Ascending aorta (tissue), 2 donors: ENCODE measurements around the gene FFAR3. TPM values are rescaled to one million over a fixed set of nuclear protein-coding genes. Genes with fewer than 3 reads are reported as not detected.

Experiments
- DNase-seq, 2 donors: peaks; one replicate each; pipeline ENCODE4 v3.0.0-alpha.2; 2019; ENCODE audit warnings: low spot score in 2 of 2
- H3K27ac ChIP-seq, 2 donors: fragments of 200-600 bp; sonication (generic); one replicate each; pipeline ENCODE4 v1.5.1; 2016 to 2017; ENCODE audit warnings: mild to moderate bottlenecking in 1 of 2
- H3K27me3 ChIP-seq: fragments of 200-600 bp; sonication (generic); one replicate; pipeline ENCODE4 v1.5.1; 2017
- H3K36me3 ChIP-seq, 2 donors: fragments of 200-600 bp; sonication (generic); one replicate each; pipeline ENCODE4 v1.5.1; 2016
- H3K4me1 ChIP-seq, 2 donors: fragments of 200-600 bp; sonication (generic); one replicate each; pipeline ENCODE4 v1.5.1; 2016 to 2017; ENCODE audit warnings: mild to moderate bottlenecking in 1 of 2
- H3K4me3 ChIP-seq, 2 donors: fragments of 200-600 bp; sonication (generic); one replicate each; pipeline ENCODE4 v1.5.1; 2016 to 2017; ENCODE audit warnings: mild to moderate bottlenecking in 1 of 2
- H3K9me3 ChIP-seq, 2 donors: fragments of 200-600 bp; sonication (generic); one replicate each; pipeline ENCODE4 v1.5.1; 2016
- intact Hi-C: fragments of 100-400 bp; cut with DNase I; formaldehyde crosslinking; loops from one replicate; pipeline ENCODE4 v1.15.1; 2023
- total RNA-seq: library from RNA; depleted of rRNA; stranded (reverse); fragments of >200 nt; gene quantifications from one replicate; pipeline ENCODE4 v1.1.0, GENCODE V29; 2016
- TF ChIP-seq, protein P1 (sequence below), 3 experiments: fragments of 200-600 bp in 2 of 3; fragments of 450-650 bp in 1 of 3; sonication (generic) in 2 of 3; IDR thresholded peaks; one replicate each; pipeline ENCODE4 v1.5.1; 2016 to 2019; ENCODE audit warnings: antibody characterized with exemption in 3 of 3, mild to moderate bottlenecking in 1 of 3, moderate library complexity in 1 of 3

Gene FFAR3
- total RNA-seq, 1 donor from 2014 or later = not detected

DNA sequence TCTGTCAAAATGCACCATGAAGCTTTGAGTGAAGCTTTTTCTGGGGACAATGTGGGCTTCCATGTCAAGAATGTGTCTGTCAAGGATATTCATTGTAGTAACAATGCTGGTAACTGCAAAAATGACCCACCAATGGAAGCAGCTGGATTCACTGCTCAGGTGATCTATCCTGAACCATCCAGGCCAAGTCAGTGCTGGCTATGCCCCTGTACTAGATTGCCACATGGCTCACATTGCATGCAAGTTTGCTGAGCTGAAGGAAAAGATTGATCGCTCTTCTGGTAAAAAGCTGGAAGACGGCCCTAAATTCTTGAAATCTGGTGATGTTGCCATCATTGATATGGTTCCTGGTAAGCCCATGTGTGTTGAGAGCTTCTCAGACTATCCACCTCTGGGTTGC is 25.3 kb downstream of the FFAR3 start:
- no peak for DNase-seq
- intact Hi-C loops = no loop called here
- no peaks in the 10 kb centered on the region for H3K4me1 ChIP-seq
- no peak overlapping the region for H3K4me3 ChIP-seq
- no peaks in the 10 kb centered on the region for H3K36me3 ChIP-seq
- TF ChIP-seq, protein P1, sequence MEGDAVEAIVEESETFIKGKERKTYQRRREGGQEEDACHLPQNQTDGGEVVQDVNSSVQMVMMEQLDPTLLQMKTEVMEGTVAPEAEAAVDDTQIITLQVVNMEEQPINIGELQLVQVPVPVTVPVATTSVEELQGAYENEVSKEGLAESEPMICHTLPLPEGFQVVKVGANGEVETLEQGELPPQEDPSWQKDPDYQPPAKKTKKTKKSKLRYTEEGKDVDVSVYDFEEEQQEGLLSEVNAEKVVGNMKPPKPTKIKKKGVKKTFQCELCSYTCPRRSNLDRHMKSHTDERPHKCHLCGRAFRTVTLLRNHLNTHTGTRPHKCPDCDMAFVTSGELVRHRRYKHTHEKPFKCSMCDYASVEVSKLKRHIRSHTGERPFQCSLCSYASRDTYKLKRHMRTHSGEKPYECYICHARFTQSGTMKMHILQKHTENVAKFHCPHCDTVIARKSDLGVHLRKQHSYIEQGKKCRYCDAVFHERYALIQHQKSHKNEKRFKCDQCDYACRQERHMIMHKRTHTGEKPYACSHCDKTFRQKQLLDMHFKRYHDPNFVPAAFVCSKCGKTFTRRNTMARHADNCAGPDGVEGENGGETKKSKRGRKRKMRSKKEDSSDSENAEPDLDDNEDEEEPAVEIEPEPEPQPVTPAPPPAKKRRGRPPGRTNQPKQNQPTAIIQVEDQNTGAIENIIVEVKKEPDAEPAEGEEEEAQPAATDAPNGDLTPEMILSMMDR (IDR thresholded peaks at IDR 0.05) = no peak
- no peak overlapping the region for H3K27ac ChIP-seq
- no peaks in the 10 kb centered on the region for H3K27me3 ChIP-seq
- no peaks in the 10 kb centered on the region for H3K9me3 ChIP-seq

DNA sequence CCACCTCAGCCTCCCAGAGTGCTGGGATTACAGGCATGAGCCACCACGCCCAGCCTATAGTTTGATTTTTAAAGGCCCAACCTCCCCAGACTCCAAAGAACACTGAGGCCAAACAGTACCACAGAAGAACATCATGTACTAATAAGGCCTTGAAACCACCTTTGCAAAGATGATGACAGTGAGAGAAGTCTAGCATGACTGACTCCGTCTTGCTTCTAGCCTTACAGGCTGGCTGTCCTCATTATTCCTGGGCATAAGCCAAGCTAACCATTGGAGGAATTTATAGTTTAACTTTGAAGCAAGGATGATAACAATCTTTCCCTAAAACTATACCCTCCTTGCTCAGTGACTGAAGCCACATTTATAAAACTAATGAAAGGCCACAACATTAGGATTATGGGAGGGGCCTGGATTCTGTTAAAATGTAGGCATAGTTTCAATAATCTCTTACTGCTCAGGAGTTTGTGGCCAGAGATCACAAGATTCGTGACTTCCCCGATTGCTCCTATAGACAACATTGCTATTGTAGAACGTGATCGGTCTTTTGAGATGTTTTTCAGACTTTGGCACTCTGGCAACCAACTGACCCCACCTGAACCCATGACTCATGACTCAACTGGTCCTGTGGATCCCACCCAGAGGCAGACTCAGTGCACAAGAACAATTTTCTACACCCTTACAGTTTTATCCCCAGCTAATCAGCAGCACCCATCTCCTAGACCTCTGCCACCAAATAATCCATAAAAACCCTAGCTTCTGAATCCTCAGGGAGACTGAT is 30.2 kb downstream of the FFAR3 start:
- H3K27me3 ChIP-seq = no peaks in the 10 kb centered on the region
- TF ChIP-seq, protein P1 (IDR thresholded peaks at IDR 0.05) = no peak
- no peak overlapping the region for H3K4me3 ChIP-seq
- H3K4me1 ChIP-seq = no peaks in the 10 kb centered on the region
- H3K27ac ChIP-seq = no peak overlapping the region
- intact Hi-C loops = no loop called here
- H3K9me3 ChIP-seq = no peaks in the 10 kb centered on the region
- no peak for DNase-seq
- H3K36me3 ChIP-seq = no peaks in the 10 kb centered on the region

DNA sequence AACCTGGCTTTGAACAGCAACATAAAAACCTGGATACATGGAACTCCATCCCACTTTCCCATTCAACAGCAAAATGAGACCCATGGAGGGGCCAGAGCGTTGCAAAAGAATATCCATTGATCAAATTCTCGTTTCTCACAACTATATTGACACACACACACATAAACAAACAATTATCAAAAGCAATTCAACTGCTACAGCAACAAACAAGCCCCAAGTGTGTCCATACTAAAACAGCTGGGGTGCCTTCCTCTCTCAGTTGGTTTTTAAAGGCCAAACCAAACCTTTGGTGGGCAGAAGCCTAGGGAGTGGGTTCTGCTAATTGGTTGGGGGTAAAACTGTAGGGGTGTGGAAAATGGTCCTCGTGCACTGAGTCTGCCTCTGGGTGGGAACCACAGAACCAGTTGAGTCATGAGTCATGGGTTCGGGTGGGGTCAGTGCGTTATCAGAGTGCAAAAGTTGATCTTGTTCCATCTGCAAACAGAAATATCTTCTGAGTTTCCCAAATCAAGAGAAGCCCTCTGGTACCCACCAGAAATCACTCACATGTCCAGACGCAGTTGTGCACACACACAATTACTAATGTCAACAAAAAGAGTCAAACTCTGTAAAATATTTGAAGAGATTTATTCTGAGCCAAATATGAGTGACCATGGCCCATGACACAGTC is 31.1 kb downstream of the FFAR3 start:
- H3K4me1 ChIP-seq = no peaks in the 10 kb centered on the region
- no peak for DNase-seq
- TF ChIP-seq, protein P1 (IDR thresholded peaks at IDR 0.05) = no peak
- no peak overlapping the region for H3K4me3 ChIP-seq
- H3K9me3 ChIP-seq = no peaks in the 10 kb centered on the region
- no peak overlapping the region for H3K27ac ChIP-seq
- no peaks in the 10 kb centered on the region for H3K27me3 ChIP-seq
- intact Hi-C loops = no loop called here
- no peaks in the 10 kb centered on the region for H3K36me3 ChIP-seq

DNA sequence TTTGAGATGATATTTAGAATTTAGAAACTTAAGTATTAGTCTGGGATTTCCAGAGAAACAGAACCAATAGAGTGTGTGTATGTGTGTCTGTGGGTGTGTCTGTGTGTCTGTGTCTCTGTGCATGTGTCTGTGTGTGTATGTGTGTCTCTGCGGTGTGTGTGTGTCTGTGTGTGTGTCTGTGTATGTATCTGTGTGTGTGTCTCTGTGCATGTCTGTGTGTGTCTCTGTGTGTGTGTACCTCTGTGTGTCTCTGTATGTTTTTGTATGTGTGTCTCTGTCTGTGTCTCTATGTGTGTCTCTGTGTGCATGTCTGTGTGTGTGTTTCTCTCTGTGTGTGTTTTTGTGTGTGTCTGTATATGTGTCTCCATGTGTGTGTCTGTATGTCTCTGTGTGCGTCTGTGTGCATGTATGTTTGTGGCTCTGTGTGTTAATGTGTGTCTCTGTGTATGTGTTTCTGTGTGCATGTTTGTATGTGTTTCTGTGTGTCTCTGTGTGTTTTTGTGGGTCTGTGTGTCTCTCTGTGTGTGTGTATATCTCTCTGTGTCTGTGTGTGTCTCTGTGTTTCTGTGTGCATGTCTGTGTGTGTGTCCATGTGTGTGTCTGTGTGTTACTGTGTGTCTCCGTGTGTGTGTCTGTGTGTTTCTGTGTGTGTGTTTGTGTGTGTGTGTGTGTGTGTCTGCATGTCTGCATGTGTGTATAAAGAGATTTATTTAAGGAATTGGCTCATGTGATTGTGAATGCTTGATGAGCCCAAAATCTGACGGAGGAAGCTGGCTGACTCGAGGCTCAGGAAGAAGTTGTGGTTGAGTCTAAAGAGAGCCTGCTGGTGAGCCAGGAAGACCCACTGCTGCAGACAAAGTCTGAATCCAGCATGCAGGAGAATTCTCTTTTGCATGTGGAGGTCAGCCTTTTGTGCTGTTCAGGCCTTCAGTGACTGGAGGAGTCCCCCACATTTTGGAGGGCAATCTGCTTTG is 34.8 kb downstream of the FFAR3 start:
- Histone ChIP-seq H3K9me3 (no peaks in the 10 kb centered on the region), H3K27me3 (no peaks in the 10 kb centered on the region), H3K4me1 (no peaks in the 10 kb centered on the region), H3K27ac (no peak overlapping the region), H3K36me3 (no peaks in the 10 kb centered on the region), H3K4me3 (no peak overlapping the region)
- intact Hi-C loops = no loop called here
- DNase-seq = no peak
- TF ChIP-seq, protein P1 (IDR thresholded peaks at IDR 0.05) = no peak

DNA sequence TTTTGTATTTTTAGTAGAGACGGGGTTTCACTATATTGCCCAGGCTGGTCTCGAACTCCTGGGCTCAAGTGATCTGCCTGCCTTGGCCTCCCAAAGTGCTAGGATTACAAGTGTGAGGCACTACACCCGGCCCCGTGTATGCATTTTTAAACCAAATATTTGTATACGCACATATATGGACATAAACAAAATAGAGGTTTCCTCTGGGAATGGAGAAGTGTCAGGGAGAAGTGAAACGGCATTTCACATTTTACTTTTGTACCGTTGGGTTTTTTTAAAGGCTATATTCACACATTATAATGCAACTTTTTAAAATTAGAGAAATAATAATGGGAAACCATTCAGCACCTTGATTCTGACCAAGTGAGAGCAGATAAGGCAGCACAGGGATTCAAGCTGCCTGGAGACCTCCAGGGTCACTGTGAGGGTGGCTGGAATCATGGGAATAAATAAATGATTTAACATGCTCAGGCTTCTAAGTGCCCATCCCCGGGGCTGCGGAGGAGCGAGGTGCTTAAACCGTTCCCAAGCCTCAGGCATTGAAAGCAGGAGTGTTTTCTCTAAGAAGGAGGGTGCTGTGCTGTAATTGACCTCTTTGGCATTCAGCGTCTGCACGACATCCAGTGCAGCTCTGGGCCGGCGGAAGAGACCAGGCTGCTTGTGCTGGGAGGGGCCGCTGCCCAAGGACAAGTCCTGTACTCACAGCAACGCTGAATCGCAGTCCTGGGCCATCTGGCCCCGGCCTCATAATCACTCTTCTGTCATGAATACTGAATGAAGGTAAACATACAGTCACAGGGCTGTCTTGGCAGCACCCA is 37.3 kb downstream of the FFAR3 start:
- intact Hi-C loops = no loop called here
- Histone ChIP-seq H3K36me3 (no peaks in the 10 kb centered on the region), H3K4me1 (no peaks in the 10 kb centered on the region), H3K27ac (no peak overlapping the region), H3K27me3 (no peaks in the 10 kb centered on the region), H3K4me3 (no peak overlapping the region), H3K9me3 (no peaks in the 10 kb centered on the region)
- no peak for DNase-seq
- TF ChIP-seq, protein P1 (IDR thresholded peaks at IDR 0.05) = no peak
